Suppressor macrophage treated with lipopolysaccharide for 1 hour (primary cell): ENCODE measurements around the gene SWAP70.
"Not testable (repeated sequence)": the region's sequence is repeated elsewhere in the genome, so short reads cannot be mapped to it uniquely, and the experiment has no call there.

Experiments
- DNase-seq, 3 donors: peaks; one replicate each; pipeline ENCODE4 v3.0.0-alpha.2; 2020 to 2022

Gene SWAP70

GRCh38 chr11:9693801-9694553 is 30.1 kb downstream of the SWAP70 start:
- DNase-seq, result no peak

DNA sequence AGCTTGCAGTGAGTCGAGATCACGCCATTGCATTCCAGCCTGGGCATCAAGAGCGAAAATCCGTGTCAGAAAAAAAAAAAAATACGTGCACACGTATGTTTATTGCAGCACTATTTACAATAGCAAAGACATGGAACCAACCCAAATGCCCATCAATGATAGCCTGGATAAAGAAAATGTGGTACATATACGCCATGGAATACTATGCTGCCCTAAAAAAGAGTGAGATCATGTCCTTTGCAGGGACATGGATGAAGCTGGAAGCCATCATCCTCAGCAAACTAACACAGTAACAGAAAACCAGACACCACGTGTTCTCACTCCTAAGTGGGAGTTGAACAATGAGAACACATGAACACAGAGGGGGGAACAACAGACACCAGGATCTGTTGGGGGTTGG is 31.4 kb downstream of the SWAP70 start:
- not testable (repeated sequence) for DNase-seq

- DNase-seq, result no peak
Observed at GRCh38 chr11:9697766-9698165, 33.9 kb downstream of the SWAP70 start.

GRCh38 chr11:9700105-9700801 is 36.4 kb downstream of the SWAP70 start:
- no peak for DNase-seq

- DNase-seq, result no peak
Observed at GRCh38 chr11:9701799-9702198, 37.9 kb downstream of the SWAP70 start.

- no peak for DNase-seq
Observed at GRCh38 chr11:9703280-9703679, 39.4 kb downstream of the SWAP70 start.

DNA sequence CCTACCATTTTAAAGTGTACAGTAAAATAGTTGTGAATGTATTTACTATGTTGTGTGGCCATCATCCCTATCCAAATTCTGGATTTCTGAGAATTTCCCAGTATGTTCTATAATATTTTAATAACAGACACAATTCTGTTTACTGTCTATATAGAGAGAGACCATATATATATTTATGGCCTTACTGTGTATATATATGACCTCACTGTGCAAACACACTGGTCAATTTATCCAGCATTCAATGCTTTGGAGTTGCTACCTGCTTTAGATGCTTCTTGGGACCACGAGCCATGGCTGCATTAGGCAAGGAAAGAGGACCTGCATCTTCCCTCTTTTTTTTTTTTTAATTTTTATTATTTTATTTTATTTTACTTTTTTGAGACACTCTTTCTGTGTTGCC is 40.2 kb downstream of the SWAP70 start:
- no peak for DNase-seq

GRCh38 chr11:9704620-9705019 is 40.7 kb downstream of the SWAP70 start:
- DNase-seq, result no peak

GRCh38 chr11:9705361-9705760 is 41.5 kb downstream of the SWAP70 start:
- not testable (repeated sequence) for DNase-seq

DNA sequence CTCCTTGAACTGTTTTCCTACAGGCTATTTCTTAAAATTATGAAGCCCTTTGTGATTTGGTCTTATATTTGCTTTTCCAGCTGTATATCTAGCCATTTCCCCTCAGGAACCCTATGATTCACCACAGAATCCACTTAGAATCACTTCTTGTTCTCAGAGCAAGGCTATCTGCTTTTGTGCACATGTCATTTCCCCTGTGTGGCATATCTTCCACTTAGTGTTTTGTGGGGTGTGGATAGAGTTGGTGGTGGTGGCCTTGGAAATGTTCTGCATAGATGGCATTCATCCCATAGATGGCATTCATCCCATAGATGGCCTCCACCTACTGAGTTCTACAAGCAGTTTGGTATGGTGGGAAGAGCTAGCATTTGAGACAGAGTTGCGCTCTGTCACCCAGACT is 44.7 kb downstream of the SWAP70 start:
- peak; percentile 36 to 75 (median 61) for DNase-seq

DNA sequence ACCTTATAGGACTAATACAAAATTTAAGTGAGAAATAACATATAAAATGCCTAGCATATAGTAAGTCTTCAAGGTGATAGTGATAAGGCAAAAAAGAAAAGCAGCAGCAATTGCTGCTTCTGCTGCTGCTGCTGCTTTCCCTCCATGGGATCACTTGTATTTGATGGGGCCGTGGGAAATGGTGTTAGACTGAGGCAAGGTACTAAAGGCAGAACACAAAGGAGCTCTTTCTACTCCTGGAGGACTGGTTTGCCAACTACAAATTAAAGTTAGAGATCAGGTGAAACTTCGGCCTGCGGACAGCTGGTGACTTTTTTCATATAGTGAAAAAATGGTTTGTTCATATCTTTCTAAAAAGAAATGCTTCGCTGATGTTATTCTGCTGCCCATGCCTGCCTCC is 46.3 kb downstream of the SWAP70 start:
- DNase-seq, result no peak

GRCh38 chr11:9710852-9711251 is 47.0 kb downstream of the SWAP70 start:
- DNase-seq, result no peak

DNA sequence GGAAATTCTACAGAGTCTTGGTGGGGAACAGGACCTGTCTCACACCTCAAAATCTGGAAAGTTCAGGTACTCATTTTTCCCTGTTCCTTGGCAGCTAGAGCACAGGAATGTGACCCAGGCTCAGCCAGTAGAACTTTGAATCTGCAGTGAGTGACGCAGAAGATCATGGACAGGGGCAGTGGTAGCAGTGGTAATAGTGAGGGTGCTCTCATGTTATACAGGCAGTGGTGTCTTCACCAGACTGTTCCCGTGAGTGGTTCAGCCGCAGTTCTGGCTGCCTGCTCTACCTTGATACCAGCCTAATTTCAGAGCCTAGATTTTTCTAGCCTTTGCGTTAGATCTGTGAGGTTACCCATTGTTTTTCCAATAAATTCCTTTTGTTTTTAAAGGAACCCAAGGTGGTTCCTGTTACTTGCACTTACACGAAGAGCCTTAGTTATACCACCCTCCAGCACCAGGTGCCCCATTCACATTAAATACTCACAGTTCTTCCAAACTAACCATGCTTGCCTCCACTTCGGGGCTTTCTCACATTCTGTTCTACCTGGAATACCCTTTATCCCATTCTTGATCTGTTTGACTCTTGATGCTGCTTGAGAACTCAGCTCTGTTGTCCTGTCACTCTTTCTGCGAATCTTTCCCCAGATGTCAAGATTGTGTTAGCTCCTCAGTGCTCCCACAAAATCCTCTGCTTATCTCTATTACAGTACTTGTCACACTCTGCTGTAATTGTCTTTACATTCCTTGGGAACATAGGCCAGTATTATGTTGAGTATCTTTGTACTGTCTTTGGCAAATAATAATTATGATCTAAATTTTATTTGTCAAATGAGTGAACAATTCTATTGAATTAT is 47.8 kb downstream of the SWAP70 start:
- no peak for DNase-seq

- peak; percentile 35 to 65 (median 42) for DNase-seq
Observed at GRCh38 chr11:9714272-9714940, 50.5 kb downstream of the SWAP70 start.

- peak; percentile 82 to 95 (median 91) for DNase-seq
Observed at GRCh38 chr11:9716275-9717039, 52.6 kb downstream of the SWAP70 start.

DNA sequence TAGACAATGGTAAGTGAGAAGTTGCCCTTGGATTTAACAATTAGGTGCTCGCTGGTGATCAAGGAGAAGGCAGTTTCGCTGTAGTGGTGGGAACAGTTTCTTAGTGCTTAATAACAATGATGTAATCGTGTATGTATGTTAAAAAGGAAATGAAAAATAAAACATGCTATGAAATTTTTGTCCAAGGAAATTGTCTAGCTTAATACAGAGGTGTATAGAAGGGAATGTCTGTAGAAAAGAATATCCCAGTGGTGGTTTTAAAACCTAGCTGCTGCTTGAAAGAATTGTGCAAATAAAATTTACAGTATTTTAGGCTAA is 53.1 kb downstream of the SWAP70 start:
- no peak for DNase-seq

DNA sequence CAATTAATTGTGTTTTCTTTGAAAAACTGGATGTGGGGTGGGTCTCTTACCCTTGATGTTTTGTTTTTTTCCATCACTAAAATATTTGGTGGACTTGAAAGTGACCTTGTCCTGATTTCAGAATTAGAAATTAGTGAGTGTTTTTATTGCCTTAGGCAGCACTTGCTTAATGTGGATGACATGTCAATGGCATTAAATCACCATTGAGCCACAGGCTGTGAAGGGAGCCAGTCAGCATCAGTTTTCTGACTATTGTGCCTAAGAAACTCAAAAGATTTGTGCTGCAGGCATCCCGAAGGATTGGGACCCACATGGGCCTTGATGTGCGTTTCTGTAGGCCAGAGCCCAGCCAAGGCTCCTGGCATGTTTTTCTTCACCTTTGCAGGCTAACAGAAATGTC is 53.8 kb downstream of the SWAP70 start:
- peak in 1 of 3 donors; percentile 32 for DNase-seq

GRCh38 chr11:9718147-9718546 is 54.3 kb downstream of the SWAP70 start:
- DNase-seq, result no peak

DNA sequence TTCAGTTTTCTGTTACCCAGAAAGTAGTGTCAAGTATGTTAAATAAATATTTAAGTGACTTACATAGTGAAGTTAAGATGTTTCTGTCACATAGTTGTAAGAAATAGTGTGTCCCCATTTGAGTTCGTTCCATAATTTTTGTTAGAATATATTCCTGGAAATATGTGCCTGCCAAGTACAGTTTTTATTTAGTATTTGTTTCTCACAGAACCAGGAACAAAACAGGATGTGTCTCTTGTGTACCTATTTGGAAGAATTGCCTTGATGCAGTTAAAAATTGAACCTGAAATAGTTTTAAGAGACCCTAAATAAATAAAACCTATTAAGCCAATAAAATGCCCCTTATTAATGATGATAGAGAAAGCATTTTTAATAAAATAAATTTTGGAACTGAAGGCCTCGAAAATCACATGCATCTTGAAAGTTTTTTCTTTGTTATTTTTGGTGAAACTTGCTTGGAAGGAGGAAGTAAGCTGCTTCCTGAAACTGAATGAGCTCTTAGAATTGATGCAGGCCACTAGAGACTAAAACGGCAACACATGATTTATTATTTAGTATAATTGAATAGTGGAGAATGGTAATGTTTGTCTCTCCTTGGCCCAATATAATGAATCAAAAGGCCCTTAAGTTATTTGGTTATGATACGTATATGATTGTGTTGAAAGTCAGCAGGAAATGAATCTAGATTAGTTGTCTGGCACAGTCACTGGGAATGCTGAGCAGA is 55.9 kb downstream of the SWAP70 start:
- DNase-seq, result peak; percentile 23 to 49 (median 44)

- DNase-seq, result no peak
Observed at GRCh38 chr11:9720290-9720630, 56.4 kb downstream of the SWAP70 start.

GRCh38 chr11:9722023-9722422 is 58.1 kb downstream of the SWAP70 start:
- no peak for DNase-seq

- no peak for DNase-seq
Observed at GRCh38 chr11:9722893-9723292, 59.0 kb downstream of the SWAP70 start.
